PC-9 (cell line): ENCODE measurements around the gene CDH18. TPM values are rescaled to one million over a fixed set of nuclear protein-coding genes. Genes with fewer than 3 reads are reported as not detected.

Experiments
- BruUV-seq: library from RNA; stranded (reverse); fragments of 400-500 nt; replicated peaks from 2 replicates; lab custom pipeline; 2021; lab: Mats Ljungman, UMichigan
- CTCF ChIA-PET: fragments of 300-600 bp; sonication (Branson Sonifier 250); formaldehyde crosslinking; loops from one replicate; lab custom pipeline; 2022; ENCODE audit warnings: antibody characterized with exemption; lab: Charles Lee
- POLR2A ChIA-PET: fragments of 300-600 bp; sonication (Branson Sonifier 250); formaldehyde crosslinking; loops from one replicate; lab custom pipeline; 2022; ENCODE audit warnings: antibody characterized with exemption; ENCODE audit not compliant: unreplicated experiment; lab: Charles Lee
- DNase-seq, 2 experiments: peaks; one replicate each; pipeline versions ENCODE4 v3.0.0 to v3.0.0-alpha.2; 2015 to 2022; ENCODE audit warnings: mixed read lengths in 1 of 2
- H2AFZ ChIP-seq: fragments of 200-600 bp; sonication (generic); 2 replicates; pipeline ENCODE4 v1.8.1; 2017; ENCODE audit warnings: antibody characterized with exemption
- H3F3A ChIP-seq: fragments of 200-600 bp; sonication (generic); 2 replicates; pipeline ENCODE4 v1.8.1; 2017; ENCODE audit warnings: antibody characterized with exemption, mild to moderate bottlenecking, low read depth; ENCODE audit not compliant: insufficient read depth
- H3K27ac ChIP-seq: fragments of 200-600 bp; sonication (generic); 2 replicates; pipeline ENCODE4 v1.6.1; 2016; ENCODE audit warnings: mixed run types
- H3K27me3 ChIP-seq: fragments of 200-600 bp; sonication (generic); 2 replicates; pipeline ENCODE4 v1.6.1; 2016; ENCODE audit warnings: low read depth, mixed run types; ENCODE audit not compliant: insufficient read depth
- H3K36me3 ChIP-seq: fragments of 200-600 bp; sonication (generic); 2 replicates; pipeline ENCODE4 v1.6.1; 2016; ENCODE audit warnings: low read depth, mixed run types
- H3K4me1 ChIP-seq: fragments of 200-600 bp; sonication (generic); replicated peaks from 2 replicates; pipeline ENCODE4 v1.6.1; 2016; ENCODE audit warnings: mixed run types; ENCODE audit not compliant: insufficient read depth
- H3K4me2 ChIP-seq: fragments of 200-600 bp; sonication (generic); 2 replicates; pipeline ENCODE4 v1.6.1; 2017; ENCODE audit warnings: mixed run types
- H3K4me3 ChIP-seq: fragments of 200-600 bp; sonication (generic); 2 replicates; pipeline ENCODE4 v1.6.1; 2016; ENCODE audit warnings: mixed run types
- H3K79me2 ChIP-seq: fragments of 200-600 bp; sonication (generic); 2 replicates; pipeline ENCODE4 v1.6.1; 2017; ENCODE audit warnings: low read depth, mixed run types
- H3K9me2 ChIP-seq: fragments of 200-600 bp; sonication (generic); 2 replicates; pipeline ENCODE4 v1.8.1; 2017; ENCODE audit warnings: mild to moderate bottlenecking; ENCODE audit not compliant: insufficient read depth
- H3K9me3 ChIP-seq: fragments of 200-600 bp; sonication (generic); 2 replicates; pipeline ENCODE4 v1.8.1; 2016; ENCODE audit warnings: low read depth; ENCODE audit not compliant: insufficient read depth
- H4K20me1 ChIP-seq: fragments of 200-600 bp; sonication (generic); 2 replicates; pipeline ENCODE4 v1.8.1; 2017; ENCODE audit not compliant: insufficient read depth
- CTCF ChIP-seq: fragments of 200-600 bp; sonication (generic); conservative IDR thresholded peaks from 2 replicates; pipeline ENCODE4 v1.6.1; 2017; ENCODE audit warnings: mixed run types, antibody characterized with exemption, mild to moderate bottlenecking, moderate library complexity
- EZH2 ChIP-seq: fragments of 200-600 bp; sonication (generic); IDR thresholded peaks from 2 replicates; pipeline ENCODE4 v1.8.0; 2017; ENCODE audit warnings: antibody characterized with exemption, low read depth
- intact Hi-C: fragments of 100-400 bp; cut with micrococcal nuclease; formaldehyde crosslinking; loops from one replicate; pipeline ENCODE4 v1.10.0; 2022; ENCODE audit not compliant: unreplicated experiment
- total RNA-seq: library from RNA; stranded (reverse); gene quantifications from 2 replicates; pipeline ENCODE4 v1.2.3, GENCODE V29; 2021

Gene CDH18
- total RNA-seq, 1 experiment from 2014 or later: not detected

GRCh38 chr5:19424506-19424905 lies 563.5 kb downstream of the CDH18 start:
- BruUV-seq: no TSS peak
- no peaks in the 10 kb centered on the region for H3K9me2 ChIP-seq
- no peak overlapping the region for H2AFZ ChIP-seq
- POLR2A ChIA-PET: no interaction called here
- no peaks in the 10 kb centered on the region for H3K9me3 ChIP-seq
- no peak overlapping the region for H3K4me2 ChIP-seq
- no peak overlapping the region for H3K4me3 ChIP-seq
- H3F3A ChIP-seq: no peaks in the 10 kb centered on the region
- no peaks in the 10 kb centered on the region for H3K4me1 ChIP-seq
- TF ChIP-seq CTCF (no peak), EZH2 (no peak)
- H3K36me3 ChIP-seq: no peaks in the 10 kb centered on the region
- H3K79me2 ChIP-seq: no peaks in the 10 kb centered on the region
- no peaks in the 10 kb centered on the region for H3K27me3 ChIP-seq
- no peak for DNase-seq
- CTCF ChIA-PET: no interaction called here
- no peaks in the 10 kb centered on the region for H4K20me1 ChIP-seq
- intact Hi-C loops: no loop called here
- H3K27ac ChIP-seq: no peak overlapping the region
